GM18499 (cell line): ENCODE data around the gene CCM2.

Source experiments
- ATAC-seq: cut with Tn5 transposase; IDR thresholded peaks from one replicate; pipeline ENCODE4 v1.9.1; 2021; ENCODE audit warnings: moderate number of reproducible peaks; ENCODE audit not compliant: insufficient read depth, unreplicated experiment

CCM2 gene

GRCh38 chr7:45000093-45001032 is at the start of gene CCM2:
TSS of gene CCM2 (plus strand) at chr7:45000201. CDS start at chr7:45000334, 133 bp downstream.
- no peak for ATAC-seq

DNA sequence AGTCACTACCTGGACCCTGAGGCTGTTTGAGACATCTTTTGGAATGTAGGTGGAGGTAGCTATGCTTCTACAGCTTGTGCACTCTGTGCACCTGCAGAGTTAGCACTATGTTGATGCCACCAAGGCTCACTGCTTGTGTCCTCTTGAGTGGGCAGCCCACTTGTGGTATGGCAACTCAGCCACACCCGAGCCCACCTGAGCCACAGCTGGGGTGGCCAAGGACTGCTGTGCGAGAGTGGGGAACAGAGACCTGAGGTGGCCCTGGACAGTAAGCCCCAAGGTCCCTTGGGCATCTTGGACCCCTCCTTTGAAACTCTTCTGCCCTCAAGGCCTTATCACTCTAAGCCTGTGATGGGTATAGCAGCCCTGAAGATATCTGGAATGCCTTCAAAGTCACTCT is 46.8 kb upstream of the CCM2 start:
- no peak for ATAC-seq

GRCh38 chr7:44955733-44956132 is 44.3 kb upstream of the CCM2 start:
- no peak for ATAC-seq

DNA sequence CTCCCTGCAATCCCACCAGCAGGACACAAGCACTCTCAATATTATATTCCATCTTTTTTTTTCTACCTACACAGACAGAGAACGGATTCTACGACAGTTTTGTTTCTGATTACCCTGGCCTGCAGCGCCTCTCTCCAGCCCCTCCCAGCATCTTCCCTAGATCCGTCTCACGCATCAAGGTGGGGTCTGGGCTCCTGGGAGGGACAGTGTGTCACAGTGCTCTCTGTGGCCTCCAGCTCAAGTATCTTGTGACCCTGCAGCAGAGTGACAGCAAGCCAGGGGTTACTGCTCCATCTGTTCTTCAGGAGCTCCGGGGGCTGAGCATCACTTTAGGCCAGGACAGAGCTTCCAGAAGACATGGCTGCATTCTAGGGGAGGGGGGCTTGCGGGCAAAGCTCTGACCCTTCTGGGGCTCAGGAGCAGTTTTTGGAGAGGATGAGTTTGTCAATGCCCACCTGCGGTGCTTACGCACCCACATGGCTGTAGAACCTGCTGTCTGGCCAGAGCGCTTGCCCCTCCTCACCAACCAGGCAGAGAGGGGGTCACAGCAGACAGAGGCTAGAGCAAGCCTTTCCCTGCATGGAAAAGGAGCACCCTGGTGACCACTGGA is 43.7 kb upstream of the CCM2 start:
- ATAC-seq = no peak

DNA sequence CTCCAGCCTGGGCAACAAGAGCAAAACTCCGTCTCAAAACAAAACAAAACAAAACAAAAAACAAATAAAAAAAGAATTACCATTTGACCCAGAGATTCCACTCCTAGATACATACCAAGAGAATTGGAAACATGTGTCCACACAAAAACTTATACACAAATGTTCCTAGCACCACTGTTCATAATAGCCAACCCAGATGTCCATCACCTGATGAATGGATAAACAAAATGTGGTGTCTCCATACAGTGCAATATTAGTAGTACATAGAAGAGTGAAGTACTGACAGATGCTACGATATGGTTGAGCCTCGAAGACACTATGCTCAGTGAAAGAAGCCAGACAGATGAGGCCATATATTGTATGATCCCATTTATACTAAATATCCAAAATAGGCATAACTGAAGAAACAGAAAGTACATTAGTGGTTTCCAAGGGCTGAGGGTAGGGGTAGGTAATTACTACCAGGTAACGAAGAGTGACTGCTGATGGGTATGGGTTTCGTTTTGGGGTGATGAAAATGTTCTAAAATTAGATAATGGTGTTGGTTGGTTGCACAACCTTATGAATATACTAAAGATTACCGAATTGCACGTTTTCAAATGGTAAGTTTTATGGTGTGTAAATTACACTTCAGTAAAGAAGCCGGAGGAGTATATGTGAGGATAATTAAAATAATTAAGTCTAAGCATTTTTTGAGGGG is 41.2 kb upstream of the CCM2 start:
- ATAC-seq = no peak

DNA sequence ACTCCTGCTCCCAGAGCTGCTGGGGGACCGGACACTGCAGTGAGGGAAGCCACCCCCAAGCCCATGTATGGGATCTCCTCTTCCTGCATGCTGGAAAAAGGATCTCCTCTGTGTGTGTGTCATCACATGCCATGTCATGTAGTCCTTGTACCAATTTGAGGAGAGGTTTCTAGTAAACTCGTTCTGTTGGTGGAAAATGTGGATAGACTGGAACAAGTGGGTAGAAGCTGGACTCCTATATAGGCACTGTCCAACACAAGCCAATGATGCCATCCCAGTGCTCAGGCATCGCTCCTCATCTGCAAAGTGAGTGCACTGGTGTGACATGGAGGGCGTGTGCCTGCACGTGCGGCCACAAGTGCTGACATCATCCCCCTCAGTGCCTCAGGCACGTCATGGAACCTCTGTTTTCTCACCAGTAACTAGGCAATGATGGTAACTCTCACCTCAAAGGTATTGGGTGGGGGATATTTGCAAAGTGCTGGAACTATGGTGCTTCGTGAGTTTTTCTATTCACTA is 40.5 kb upstream of the CCM2 start:
- no peak for ATAC-seq

DNA sequence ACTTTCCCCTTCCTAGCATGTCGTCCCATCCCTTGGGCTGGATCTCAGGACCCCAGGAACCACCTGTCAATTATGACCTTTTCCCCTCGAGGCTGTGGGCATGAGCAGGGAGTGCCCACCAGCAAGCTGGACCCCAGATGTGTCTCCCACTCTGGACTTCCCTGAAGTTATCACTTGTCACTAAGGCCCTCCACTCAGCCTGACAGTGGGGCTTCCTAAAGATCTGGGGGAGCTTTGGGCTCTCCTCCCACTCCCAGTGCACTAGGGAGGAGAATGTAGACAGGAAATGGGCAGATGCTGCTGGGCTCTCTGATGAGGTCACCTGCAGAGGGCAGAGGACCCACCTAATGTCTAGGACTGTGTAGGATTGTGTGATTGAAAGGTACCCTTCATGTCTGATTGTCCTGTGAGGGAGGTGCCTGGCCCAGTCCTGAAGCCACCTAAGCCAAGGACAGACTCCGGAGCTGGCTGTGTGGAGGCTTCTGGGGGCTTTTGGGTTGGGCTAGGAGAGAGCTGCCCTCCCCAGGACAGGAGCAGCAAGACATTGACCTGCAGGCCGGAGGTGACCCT is 39.9 kb upstream of the CCM2 start:
- no peak for ATAC-seq

DNA sequence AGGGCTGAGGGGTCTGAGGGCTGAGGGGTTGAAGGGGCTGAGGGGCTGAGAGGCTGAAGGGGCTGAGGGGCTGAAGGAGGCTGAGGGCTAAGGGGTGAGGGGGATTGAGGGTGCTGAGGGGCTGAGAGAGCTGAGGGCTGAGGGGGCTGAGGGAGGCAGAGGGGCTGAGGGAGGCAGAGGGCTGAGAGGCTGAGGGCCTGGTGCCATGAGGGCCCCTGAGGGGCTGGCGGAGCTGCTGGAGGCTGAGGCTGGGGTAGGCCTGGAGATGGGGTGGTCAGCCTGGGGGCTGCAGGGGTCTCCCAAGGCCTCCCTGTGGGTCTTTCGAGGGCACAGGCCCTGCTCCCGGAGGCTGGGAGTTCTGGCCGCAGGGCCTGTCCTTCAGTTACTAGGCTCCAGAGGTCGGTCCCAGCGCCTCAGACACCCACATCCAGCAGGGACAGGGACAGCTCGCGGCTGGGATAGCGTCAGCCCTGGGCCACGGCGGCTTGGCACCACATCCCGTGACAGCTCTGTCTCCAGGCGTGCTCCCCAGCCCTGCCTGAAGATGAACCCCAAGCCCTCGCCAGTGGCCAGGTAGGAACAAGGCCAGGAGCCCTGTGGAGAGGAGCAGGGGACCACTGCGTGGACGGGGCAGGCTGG is 38.0 kb upstream of the CCM2 start:
- no peak for ATAC-seq

GRCh38 chr7:44962483-44963251 is 37.3 kb upstream of the CCM2 start:
- ATAC-seq = no peak

- ATAC-seq = no peak
Measured at GRCh38 chr7:44963364-44964290, 36.4 kb upstream of the CCM2 start.

- ATAC-seq = no peak
Measured at GRCh38 chr7:44964384-44964830, 35.6 kb upstream of the CCM2 start.

DNA sequence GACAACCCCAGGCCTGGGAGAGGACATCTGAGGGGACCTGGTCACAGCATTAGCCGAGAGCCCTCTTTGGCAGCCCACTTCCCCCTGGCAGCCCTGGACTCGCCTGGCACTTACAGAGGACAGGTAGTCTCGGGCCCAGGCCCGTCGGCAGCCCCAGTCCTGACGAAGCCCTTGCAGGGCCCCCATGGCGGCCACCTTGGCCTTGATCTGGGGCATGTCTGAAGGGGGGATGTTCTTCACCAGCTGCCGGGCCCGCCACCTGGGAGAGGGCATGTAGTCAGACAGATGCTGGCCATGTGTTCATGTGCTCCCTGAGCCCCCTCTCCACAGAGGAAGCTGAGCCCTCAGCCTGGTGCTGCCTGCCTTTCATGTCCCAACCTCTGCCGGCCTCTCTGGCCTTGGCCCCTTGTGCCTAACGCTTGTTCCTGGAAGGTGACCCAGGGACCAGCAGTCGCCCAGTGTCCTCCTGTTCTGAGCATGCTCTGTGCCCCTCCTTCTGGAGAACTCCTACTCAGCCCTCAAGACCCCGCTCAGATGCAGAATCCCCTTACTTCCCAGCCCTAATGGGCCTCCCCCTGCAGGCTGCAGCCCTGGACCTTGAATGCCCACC is 35.1 kb upstream of the CCM2 start:
- no peak for ATAC-seq

- ATAC-seq = no peak
Measured at GRCh38 chr7:44965441-44965903, 34.5 kb upstream of the CCM2 start.

GRCh38 chr7:44965937-44966730 is 33.9 kb upstream of the CCM2 start:
- ATAC-seq = no peak

DNA sequence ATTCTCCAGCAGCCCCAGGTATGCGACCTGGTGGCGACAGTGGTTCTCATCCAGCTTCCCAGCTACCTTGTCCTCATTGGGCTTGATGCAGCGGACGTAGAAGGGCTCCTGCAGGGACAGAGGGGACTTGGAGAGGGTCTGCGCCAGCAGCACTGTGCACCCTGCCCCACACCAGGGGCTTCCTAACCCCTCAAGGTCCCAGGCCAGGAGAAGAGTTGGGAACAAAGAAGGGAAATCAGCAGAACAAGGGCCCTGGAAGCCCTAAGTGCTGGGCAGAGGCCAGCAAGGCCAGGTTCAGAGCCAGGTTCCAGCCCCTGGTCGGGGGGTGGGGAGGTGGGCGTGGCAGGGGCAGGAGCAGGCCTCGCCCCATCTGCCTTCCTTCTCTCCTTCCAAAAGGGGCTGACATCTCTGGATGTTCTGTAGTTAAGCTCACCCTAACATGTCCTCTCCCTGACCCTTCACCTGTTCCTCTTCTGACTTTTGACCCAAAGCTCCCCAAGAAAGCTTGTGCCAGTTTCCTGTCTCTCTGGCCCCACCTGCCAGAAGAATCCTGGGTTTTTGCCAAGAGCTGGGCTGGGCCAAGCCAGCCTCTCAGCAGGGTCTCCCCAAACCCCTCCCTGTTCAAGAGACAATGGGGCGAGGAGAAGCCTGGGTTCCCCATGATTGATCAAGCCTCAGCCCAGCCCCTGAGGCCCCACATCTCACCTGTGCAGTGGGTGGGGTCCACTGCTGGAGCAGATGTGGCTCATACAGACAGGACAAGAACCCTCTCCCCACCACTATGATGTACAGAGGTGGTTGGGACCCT is 33.1 kb upstream of the CCM2 start:
- ATAC-seq = no peak
